ENCODE data around the gene HDGFL3. TPM values are rescaled to one million over a fixed set of nuclear protein-coding genes. Genes with fewer than 3 reads are reported as not detected.
"Not testable (repeated sequence)": the region's sequence is repeated elsewhere in the genome, so short reads cannot be mapped to it uniquely, and the experiment has no call there.

Gene HDGFL3
- total and polyA plus RNA-seq, 10 of the 15 experiments (the other 5 are each of a cell fraction or from before 2014, with no cell fraction given): 5.6 to 40.6 (median 15.8) TPM

- BruUV-seq (replicated peaks): not testable (repeated sequence)
Measured at GRCh38 chr15:83142151-83142550, 65.5 kb downstream of the HDGFL3 start.

DNA sequence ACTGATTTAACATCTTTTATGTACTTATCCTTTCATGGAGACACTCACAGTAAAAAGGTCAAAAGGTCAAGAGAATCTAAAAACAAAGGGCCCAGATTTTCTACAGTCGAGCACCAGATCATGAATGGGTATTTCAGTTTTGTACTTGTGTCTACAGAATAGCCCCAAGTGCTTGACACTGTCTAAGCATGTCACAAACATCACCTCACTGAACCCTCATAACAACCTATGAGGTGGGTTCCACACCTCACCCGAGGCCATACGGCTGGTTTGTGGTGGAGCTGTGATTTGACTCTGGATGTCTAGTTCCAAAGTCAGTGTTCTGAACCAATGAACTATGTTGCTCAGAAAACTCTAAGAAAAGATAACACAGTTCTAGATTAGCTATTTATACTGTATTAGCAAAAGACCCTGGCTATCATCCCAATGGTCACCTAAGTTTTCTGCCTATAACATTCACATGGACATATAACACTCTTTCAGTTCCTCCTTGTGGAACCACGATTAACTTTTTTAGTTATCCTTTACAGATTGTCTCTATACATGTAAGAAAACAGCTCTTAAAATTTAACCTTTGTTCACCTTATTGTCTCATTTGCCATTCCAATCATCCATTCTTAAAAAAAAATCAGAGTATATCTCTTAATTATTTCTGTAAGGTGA lies 74.6 kb downstream of the HDGFL3 start:
- Histone ChIP-seq H3K4me3 (no peak overlapping the region), H3K79me2 (ENCODE audit: control insufficient read depth, insufficient read depth, low read length) (no peaks in the 10 kb centered on the region), H3K9ac (ENCODE audit: control insufficient read depth, insufficient read depth, low read length) (no peak overlapping the region), H3K27ac (ENCODE audit: control insufficient read depth, insufficient read depth) (no peak overlapping the region), H3K4me2 (ENCODE audit: control insufficient read depth, insufficient read depth) (no peak overlapping the region), H3K9me3 (replicated peaks; ENCODE audit: control insufficient read depth, insufficient read depth, low read length) (no peaks in the 10 kb centered on the region), H3K27me3 (replicated peaks in 1 of 2; ENCODE audit: control insufficient read depth in 2 of 2, insufficient read depth in 2 of 2, low read length in 1 of 2) (no peaks in the 10 kb centered on the region), H2AFZ (ENCODE audit: control insufficient read depth, low read depth, low read length) (no peak overlapping the region), H4K20me1 (ENCODE audit: control insufficient read depth, insufficient read depth) (no peaks in the 10 kb centered on the region), H3K36me3 (ENCODE audit: control insufficient read depth in 2 of 2, insufficient read depth in 2 of 2, low read length in 1 of 2) (peaks cover 0 to 10% of the 10 kb centered on the region in 2 experiments; a peak in 2 of 4 replicates), H3K4me1 (ENCODE audit: control insufficient read depth, insufficient read depth, low read length) (peaks cover 3% of the 10 kb centered on the region; the same call in 1 of the 2 replicates)
- no TSS peak for BruUV-seq (replicated peaks)
- ChIA-PET POLR2A (no interaction called here), RAD21 (ENCODE audit: unreplicated experiment) (no interaction called here), SMC1A (ENCODE audit: uncharacterized antibody, unreplicated experiment) (interaction anchor here (0.9 kb wide), 1 partner anchor 11 kb away, joined by 3 read pairs; no protein-coding TSS in a partner anchor), CTCF (interaction anchor here (1.0 kb wide), 1 partner anchor 120 kb away, joined by 3 read pairs; no protein-coding TSS in a partner anchor)
- TF ChIP-seq ZNF207 (IDR thresholded peaks at IDR 0.05; ENCODE audit: borderline replicate concordance) (no peak), ASH2L (IDR thresholded peaks at IDR 0.05; ENCODE audit: borderline replicate concordance, low read depth) (no peak), NR2F1 (conservative IDR thresholded peaks at IDR 0.05) (0 out of 2 replicates have a peak, but pooled peaks have one; percentile 35), EP300 (IDR thresholded peaks at IDR 0.05; ENCODE audit: borderline replicate concordance in 1 of 2, control insufficient read depth in 1 of 2, low read depth in 2 of 2, low read length in 2 of 2) (no peak), IKZF1 (conservative IDR thresholded peaks at IDR 0.05) (no peak), SPI1 (IDR thresholded peaks at IDR 0.05; ENCODE audit: borderline replicate concordance, insufficient read depth, low read depth, low read length) (peak; percentile 32; the same call in 1 of the 2 replicates)
- WGBS (ENCODE audit: insufficient coverage, insufficient replicate concordance, low lambda C conversion rate, missing lambda C conversion rate): 50% methylated on average over 4 of the region's 4 CpGs
- DNase-seq (ENCODE audit: low read depth, low spot score) (no peak), FAIRE-seq (no peak), ATAC-seq (no peak; the same call in 2 of the 3 replicates)
- intact Hi-C loops (cut with micrococcal nuclease; ENCODE audit: unreplicated experiment): no loop called here
- in situ Hi-C loops (cut with MboI): no loop called here

More at GRCh38 chr15:83142151-83142550, 65.5 kb downstream of the HDGFL3 start:
- CTCF ChIA-PET; FAIRE-seq; H3K4me3 ChIP-seq; intact Hi-C loops (cut with micrococcal nuclease; ENCODE audit: unreplicated experiment); H3K27me3 ChIP-seq (replicated peaks in 1 of 2; ENCODE audit: control insufficient read depth in 2 of 2, insufficient read depth in 2 of 2, low read length in 1 of 2); H2AFZ ChIP-seq (ENCODE audit: control insufficient read depth, low read depth, low read length); H3K9me3 ChIP-seq (replicated peaks; ENCODE audit: control insufficient read depth, insufficient read depth, low read length); H4K20me1 ChIP-seq (ENCODE audit: control insufficient read depth, insufficient read depth); H3K9ac ChIP-seq (ENCODE audit: control insufficient read depth, insufficient read depth, low read length); RAD21 ChIA-PET (ENCODE audit: unreplicated experiment); H3K27ac ChIP-seq (ENCODE audit: control insufficient read depth, insufficient read depth); H3K79me2 ChIP-seq (ENCODE audit: control insufficient read depth, insufficient read depth, low read length); ATAC-seq; H3K4me1 ChIP-seq (ENCODE audit: control insufficient read depth, insufficient read depth, low read length); SMC1A ChIA-PET (ENCODE audit: uncharacterized antibody, unreplicated experiment); in situ Hi-C loops (cut with MboI); H3K4me2 ChIP-seq (ENCODE audit: control insufficient read depth, insufficient read depth); H3K36me3 ChIP-seq (ENCODE audit: control insufficient read depth in 2 of 2, insufficient read depth in 2 of 2, low read length in 1 of 2); DNase-seq (ENCODE audit: low read depth, low spot score): not testable (repeated sequence)
- WGBS (ENCODE audit: insufficient coverage, insufficient replicate concordance, low lambda C conversion rate, missing lambda C conversion rate): 98% methylated on average over 3 of the region's 3 CpGs
- POLR2A ChIA-PET: interaction anchor here (0.6 kb wide), 1 partner anchor 24 kb away, joined by 3 read pairs; no protein-coding TSS in a partner anchor
